ENCODE measurements around the gene PHLPP2.
"Not testable (repeated sequence)": the region's sequence is repeated elsewhere in the genome, so short reads cannot be mapped to it uniquely, and the experiment has no call there.

Gene PHLPP2

DNA sequence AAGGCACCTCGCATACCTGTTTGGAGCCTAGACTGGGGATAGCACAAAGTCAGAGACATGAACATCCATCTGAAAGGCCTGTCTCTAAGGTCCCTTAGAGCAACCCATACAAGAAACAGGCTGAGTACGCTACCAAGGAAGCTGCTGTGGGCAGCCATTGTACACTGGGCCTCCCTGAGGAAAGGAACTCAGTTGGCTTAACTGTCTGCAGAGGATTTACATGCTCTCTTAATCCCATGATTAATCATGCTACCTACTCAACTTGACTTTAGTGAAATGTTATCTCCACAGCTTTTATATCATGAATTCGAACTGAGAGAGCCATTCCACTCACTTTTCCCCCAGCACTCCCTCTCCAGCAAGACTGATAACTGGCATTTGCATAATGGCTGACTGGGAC, 26.0 kb downstream of the PHLPP2 start (continued):
- TF ChIP-seq, protein P1, sequence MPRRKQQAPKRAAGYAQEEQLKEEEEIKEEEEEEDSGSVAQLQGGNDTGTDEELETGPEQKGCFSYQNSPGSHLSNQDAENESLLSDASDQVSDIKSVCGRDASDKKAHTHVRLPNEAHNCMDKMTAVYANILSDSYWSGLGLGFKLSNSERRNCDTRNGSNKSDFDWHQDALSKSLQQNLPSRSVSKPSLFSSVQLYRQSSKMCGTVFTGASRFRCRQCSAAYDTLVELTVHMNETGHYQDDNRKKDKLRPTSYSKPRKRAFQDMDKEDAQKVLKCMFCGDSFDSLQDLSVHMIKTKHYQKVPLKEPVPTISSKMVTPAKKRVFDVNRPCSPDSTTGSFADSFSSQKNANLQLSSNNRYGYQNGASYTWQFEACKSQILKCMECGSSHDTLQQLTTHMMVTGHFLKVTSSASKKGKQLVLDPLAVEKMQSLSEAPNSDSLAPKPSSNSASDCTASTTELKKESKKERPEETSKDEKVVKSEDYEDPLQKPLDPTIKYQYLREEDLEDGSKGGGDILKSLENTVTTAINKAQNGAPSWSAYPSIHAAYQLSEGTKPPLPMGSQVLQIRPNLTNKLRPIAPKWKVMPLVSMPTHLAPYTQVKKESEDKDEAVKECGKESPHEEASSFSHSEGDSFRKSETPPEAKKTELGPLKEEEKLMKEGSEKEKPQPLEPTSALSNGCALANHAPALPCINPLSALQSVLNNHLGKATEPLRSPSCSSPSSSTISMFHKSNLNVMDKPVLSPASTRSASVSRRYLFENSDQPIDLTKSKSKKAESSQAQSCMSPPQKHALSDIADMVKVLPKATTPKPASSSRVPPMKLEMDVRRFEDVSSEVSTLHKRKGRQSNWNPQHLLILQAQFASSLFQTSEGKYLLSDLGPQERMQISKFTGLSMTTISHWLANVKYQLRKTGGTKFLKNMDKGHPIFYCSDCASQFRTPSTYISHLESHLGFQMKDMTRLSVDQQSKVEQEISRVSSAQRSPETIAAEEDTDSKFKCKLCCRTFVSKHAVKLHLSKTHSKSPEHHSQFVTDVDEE (CRISPR knock-in tag; IDR thresholded peaks at IDR 0.05): no peak
- TF ChIP-seq, protein P2, sequence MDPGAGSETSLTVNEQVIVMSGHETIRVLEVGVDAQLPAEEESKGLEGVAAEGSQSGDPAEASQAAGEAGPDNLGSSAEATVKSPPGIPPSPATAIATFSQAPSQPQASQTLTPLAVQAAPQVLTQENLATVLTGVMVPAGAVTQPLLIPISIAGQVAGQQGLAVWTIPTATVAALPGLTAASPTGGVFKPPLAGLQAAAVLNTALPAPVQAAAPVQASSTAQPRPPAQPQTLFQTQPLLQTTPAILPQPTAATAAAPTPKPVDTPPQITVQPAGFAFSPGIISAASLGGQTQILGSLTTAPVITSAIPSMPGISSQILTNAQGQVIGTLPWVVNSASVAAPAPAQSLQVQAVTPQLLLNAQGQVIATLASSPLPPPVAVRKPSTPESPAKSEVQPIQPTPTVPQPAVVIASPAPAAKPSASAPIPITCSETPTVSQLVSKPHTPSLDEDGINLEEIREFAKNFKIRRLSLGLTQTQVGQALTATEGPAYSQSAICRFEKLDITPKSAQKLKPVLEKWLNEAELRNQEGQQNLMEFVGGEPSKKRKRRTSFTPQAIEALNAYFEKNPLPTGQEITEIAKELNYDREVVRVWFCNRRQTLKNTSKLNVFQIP (CRISPR knock-in tag; IDR thresholded peaks at IDR 0.05; ENCODE audit: borderline replicate concordance, low read depth): no peak
- TF ChIP-seq ARNTL (CRISPR knock-in tag; IDR thresholded peaks at IDR 0.05; ENCODE audit: borderline replicate concordance, low read depth): no peak

DNA sequence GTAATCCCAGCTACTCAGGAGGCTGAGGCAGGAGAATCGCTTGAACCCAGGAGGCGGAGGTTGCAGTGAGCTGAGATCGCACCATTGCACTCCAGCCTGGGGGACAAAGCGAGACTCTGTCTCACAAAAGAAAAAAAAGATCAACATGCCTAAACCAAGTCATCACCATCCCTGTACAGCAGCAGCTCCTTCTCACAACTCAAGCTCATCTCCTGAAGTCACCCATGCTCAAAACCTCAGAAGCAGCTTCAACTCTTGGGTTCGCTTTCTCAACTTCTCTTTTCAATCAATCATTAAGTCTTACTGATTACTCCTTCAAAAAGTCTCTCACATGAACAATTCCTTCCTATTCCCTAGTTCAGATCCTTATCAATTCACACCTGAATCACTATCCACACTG, 31.3 kb downstream of the PHLPP2 start:
- no peak for ATAC-seq
- TF ChIP-seq SNAI2 (CRISPR knock-in tag; IDR thresholded peaks at IDR 0.05) (no peak), ZFP3 (CRISPR knock-in tag; IDR thresholded peaks at IDR 0.05) (no peak), GLIS3 (CRISPR knock-in tag; IDR thresholded peaks at IDR 0.05) (no peak)
- TF ChIP-seq, protein P3, sequence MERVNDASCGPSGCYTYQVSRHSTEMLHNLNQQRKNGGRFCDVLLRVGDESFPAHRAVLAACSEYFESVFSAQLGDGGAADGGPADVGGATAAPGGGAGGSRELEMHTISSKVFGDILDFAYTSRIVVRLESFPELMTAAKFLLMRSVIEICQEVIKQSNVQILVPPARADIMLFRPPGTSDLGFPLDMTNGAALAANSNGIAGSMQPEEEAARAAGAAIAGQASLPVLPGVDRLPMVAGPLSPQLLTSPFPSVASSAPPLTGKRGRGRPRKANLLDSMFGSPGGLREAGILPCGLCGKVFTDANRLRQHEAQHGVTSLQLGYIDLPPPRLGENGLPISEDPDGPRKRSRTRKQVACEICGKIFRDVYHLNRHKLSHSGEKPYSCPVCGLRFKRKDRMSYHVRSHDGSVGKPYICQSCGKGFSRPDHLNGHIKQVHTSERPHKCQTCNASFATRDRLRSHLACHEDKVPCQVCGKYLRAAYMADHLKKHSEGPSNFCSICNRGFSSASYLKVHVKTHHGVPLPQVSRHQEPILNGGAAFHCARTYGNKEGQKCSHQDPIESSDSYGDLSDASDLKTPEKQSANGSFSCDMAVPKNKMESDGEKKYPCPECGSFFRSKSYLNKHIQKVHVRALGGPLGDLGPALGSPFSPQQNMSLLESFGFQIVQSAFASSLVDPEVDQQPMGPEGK (CRISPR knock-in tag; IDR thresholded peaks at IDR 0.05; ENCODE audit: borderline replicate concordance): no peak

- no peak for ATAC-seq
- TF ChIP-seq RARB (CRISPR knock-in tag; IDR thresholded peaks at IDR 0.05) (no peak), ZFP3 (CRISPR knock-in tag; IDR thresholded peaks at IDR 0.05) (no peak), CSRNP3 (CRISPR knock-in tag; IDR thresholded peaks at IDR 0.05) (no peak)
Observed at GRCh38 chr16:71689901-71690300, 34.6 kb downstream of the PHLPP2 start.

- no peak for TF ChIP-seq ZC3H10 (CRISPR knock-in tag; IDR thresholded peaks at IDR 0.05)
- no peak for TF ChIP-seq ZNF565 (CRISPR knock-in tag; conservative IDR thresholded peaks at IDR 0.05; ENCODE audit: low read depth)
- no peak for ATAC-seq
Observed at GRCh38 chr16:71687861-71688260, 36.6 kb downstream of the PHLPP2 start.

DNA sequence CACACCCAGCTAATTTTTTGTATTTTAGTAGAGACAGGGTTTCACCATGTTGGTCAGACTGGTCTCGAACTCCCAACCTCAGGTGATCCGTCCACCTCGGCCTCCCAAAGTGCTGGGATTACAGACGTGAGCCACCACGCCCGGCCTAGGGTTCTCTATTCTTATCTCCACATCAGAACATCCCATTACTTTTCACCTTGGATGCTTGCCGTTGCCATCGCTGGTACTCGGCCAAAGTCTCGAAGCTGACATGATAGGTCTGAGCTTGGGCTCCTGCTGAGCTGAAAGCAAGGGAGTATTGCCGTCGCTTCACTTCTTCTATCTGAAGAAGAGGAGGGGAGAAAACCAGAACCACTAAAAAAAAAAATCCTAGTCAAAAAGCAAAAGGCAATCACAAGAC, 40.2 kb downstream of the PHLPP2 start:
- ATAC-seq: not testable (repeated sequence)

DNA sequence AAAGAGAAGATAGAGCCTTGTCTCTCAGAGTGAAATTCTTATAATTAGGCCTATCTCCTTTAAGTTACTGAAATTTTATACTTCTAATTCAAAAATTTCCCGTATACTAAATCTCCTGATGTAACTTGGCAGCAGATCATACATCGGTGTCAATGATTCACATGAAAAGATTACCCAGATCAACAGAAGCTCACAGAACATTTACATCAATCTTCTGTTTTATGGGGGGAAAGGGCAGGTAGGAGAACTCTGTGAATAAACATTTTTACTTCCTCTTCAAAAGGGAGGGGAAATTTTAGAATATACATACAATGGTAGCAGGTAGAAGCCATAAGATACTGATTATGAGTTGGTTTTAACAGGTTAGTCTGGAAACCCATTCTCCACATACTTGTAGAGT, 43.1 kb downstream of the PHLPP2 start:
- TF ChIP-seq CSDC2 (CRISPR knock-in tag; IDR thresholded peaks at IDR 0.05) (no peak), ZFP30 (CRISPR knock-in tag; IDR thresholded peaks at IDR 0.05) (no peak), PPARA (CRISPR knock-in tag; IDR thresholded peaks at IDR 0.05; ENCODE audit: borderline replicate concordance) (no peak), OSR1 (CRISPR knock-in tag; IDR thresholded peaks at IDR 0.05) (no peak), ISL1 (CRISPR knock-in tag; IDR thresholded peaks at IDR 0.05) (no peak), GLIS3 (CRISPR knock-in tag; IDR thresholded peaks at IDR 0.05) (no peak), ESRRG (CRISPR knock-in tag; IDR thresholded peaks at IDR 0.05) (no peak), ZNF8 (CRISPR knock-in tag; IDR thresholded peaks at IDR 0.05) (no peak), CREB5 (CRISPR knock-in tag; IDR thresholded peaks at IDR 0.05; ENCODE audit: low read depth) (no peak), SNAI2 (CRISPR knock-in tag; IDR thresholded peaks at IDR 0.05) (no peak), ARNTL (CRISPR knock-in tag; IDR thresholded peaks at IDR 0.05; ENCODE audit: borderline replicate concordance, low read depth) (no peak), ZFP3 (CRISPR knock-in tag; IDR thresholded peaks at IDR 0.05) (no peak)
- TF ChIP-seq, protein P1 (CRISPR knock-in tag; IDR thresholded peaks at IDR 0.05): no peak
- ATAC-seq: no peak
